ENCODE results near the gene OR4E1.
"Not testable (repeated sequence)": the region's sequence is repeated elsewhere in the genome, so short reads cannot be mapped to it uniquely, and the experiment has no call there.

OR4E1 gene

GRCh38 chr14:21703357-21704326 lies 30.0 kb upstream of the OR4E1 start:
- H3K4me3 ChIP-seq (ENCODE audit: low read depth, low read length) = no peak overlapping the region
- TF ChIP-seq CTCF (IDR thresholded peaks at IDR 0.05; ENCODE audit: low read depth, low read length, missing control alignments) = no peak
- no peak for DNase-seq (ENCODE audit: low read depth)

GRCh38 chr14:21702316-21702715 lies 28.7 kb upstream of the OR4E1 start:
- no peak for TF ChIP-seq CTCF (IDR thresholded peaks at IDR 0.05; ENCODE audit: low read depth, low read length, missing control alignments)
- H3K4me3 ChIP-seq (ENCODE audit: low read depth, low read length) = no peak overlapping the region
- DNase-seq (ENCODE audit: low read depth) = no peak

- DNase-seq (ENCODE audit: low read depth) = no peak
- H3K4me3 ChIP-seq (ENCODE audit: low read depth, low read length) = no peak overlapping the region
- TF ChIP-seq CTCF (IDR thresholded peaks at IDR 0.05; ENCODE audit: low read depth, low read length, missing control alignments) = no peak
These were observed 25.9 kb upstream of the OR4E1 start for GRCh38 chr14:21699551-21699950.

GRCh38 chr14:21698538-21698937 lies 24.9 kb upstream of the OR4E1 start:
- DNase-seq (ENCODE audit: low read depth); H3K4me3 ChIP-seq (ENCODE audit: low read depth, low read length): not testable (repeated sequence)

GRCh38 chr14:21697662-21698061 lies 24.0 kb upstream of the OR4E1 start:
- not testable (repeated sequence) for DNase-seq (ENCODE audit: low read depth); H3K4me3 ChIP-seq (ENCODE audit: low read depth, low read length)

GRCh38 chr14:21694425-21694824 lies 20.8 kb upstream of the OR4E1 start:
- no peak for DNase-seq (ENCODE audit: low read depth)
- no peak for TF ChIP-seq CTCF (IDR thresholded peaks at IDR 0.05; ENCODE audit: low read depth, low read length, missing control alignments)
- H3K4me3 ChIP-seq (ENCODE audit: low read depth, low read length) = no peak overlapping the region

GRCh38 chr14:21686468-21686867 lies 12.8 kb upstream of the OR4E1 start:
- no peak for DNase-seq (ENCODE audit: low read depth)
- no peak for TF ChIP-seq CTCF (IDR thresholded peaks at IDR 0.05; ENCODE audit: low read depth, low read length, missing control alignments)
- H3K4me3 ChIP-seq (ENCODE audit: low read depth, low read length) = no peak overlapping the region

- H3K4me3 ChIP-seq (ENCODE audit: low read depth, low read length) = no peak overlapping the region
- no peak for TF ChIP-seq CTCF (IDR thresholded peaks at IDR 0.05; ENCODE audit: low read depth, low read length, missing control alignments)
- no peak for DNase-seq (ENCODE audit: low read depth)
These were observed 6.5 kb upstream of the OR4E1 start for GRCh38 chr14:21680072-21680471.

All from GM12864 (cell line).